Activated CD4-positive, alpha-beta T cell treated with anti-CD3 and anti-CD28 coated beads, Interleukin-2, amount 10 ng/mL, durations not matched to agents 7 days and 5 days (primary cell): Measurements from ENCODE around the gene C15orf61. TPM values are rescaled to one million over a fixed set of nuclear protein-coding genes. Genes with fewer than 3 reads are reported as not detected.

Source experiments
- CTCF ChIA-PET: fragments of 350-600 bp; sonication (Branson Sonifier 250); formaldehyde crosslinking; loops from one replicate; lab custom pipeline; 2021; ENCODE audit warnings: antibody characterized with exemption; lab: Charles Lee
- POLR2A ChIA-PET: fragments of 350-600 bp; sonication (Branson Sonifier 250); formaldehyde crosslinking; loops from one replicate; lab custom pipeline; 2021; ENCODE audit warnings: antibody characterized with exemption; lab: Charles Lee
- DNase-seq: peaks from one replicate; pipeline ENCODE4 v3.0.0-alpha.2; 2020
- H3K27ac Mint-ChIP-seq: one replicate; pipeline ENCODE4 v1.8.0; 2021; ENCODE audit warnings: mild to moderate bottlenecking, moderate library complexity, mixed read lengths
- H3K27me3 Mint-ChIP-seq: one replicate; pipeline ENCODE4 v1.8.0; 2021; ENCODE audit warnings: mixed read lengths
- H3K36me3 Mint-ChIP-seq: one replicate; pipeline ENCODE4 v1.8.0; 2021; ENCODE audit warnings: low read depth, mixed read lengths
- H3K4me1 Mint-ChIP-seq: one replicate; pipeline ENCODE4 v1.8.0; 2021; ENCODE audit warnings: mixed read lengths
- H3K4me3 Mint-ChIP-seq: one replicate; pipeline ENCODE4 v1.8.0; 2021; ENCODE audit warnings: mild to moderate bottlenecking, moderate library complexity, mixed read lengths
- H3K9me3 Mint-ChIP-seq: one replicate; pipeline ENCODE4 v1.8.0; 2021; ENCODE audit warnings: mixed read lengths
- total RNA-seq, 2 experiments: library from RNA; stranded (reverse); gene quantifications; one replicate each; pipeline ENCODE4 v1.2.3, GENCODE V29; 2021

The C15orf61 gene
- total RNA-seq: 1 to 10 TPM; 4.2 TPM

DNA sequence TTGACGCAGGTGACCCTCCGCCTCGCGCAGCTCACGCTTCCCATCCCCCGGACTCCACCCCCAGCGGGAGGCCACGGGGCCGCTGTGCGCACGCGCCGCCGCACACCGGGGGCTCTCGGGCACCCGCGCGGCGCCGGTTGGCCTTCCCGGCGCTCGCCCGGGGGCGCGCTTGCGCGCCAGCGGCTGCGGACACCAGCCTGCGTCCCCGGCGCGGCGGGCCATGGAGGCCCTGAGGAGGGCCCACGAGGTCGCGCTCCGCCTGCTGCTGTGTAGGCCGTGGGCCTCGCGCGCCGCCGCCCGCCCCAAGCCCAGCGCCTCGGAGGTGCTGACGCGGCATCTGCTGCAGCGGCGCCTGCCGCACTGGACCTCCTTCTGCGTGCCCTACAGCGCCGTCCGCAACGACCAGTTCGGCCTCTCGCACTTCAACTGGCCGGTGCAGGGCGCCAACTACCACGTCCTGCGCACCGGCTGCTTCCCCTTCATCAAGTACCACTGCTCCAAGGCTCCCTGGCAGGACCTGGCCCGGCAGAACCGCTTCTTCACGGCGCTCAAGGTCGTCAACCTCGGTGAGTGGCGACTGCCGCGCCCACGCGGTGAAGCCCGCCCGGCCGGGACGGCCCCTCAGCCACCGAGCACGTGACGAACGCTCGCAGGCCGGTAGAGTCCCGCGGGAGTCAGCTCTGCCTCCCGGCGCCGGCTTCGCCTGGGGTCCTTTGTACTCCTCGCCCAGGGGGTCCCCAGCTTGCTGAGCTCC, at the start of gene C15orf61:
Gene C15orf61 (plus strand): TSS at position 103 of the 754 bp plus-strand sequence. CDS start 118 bp downstream, at position 221.
- Mint-ChIP-seq H3K27me3 (no peaks in the 10 kb centered on the region), H3K9me3 (no peaks in the 10 kb centered on the region), H3K27ac (peak within 1 kb of the TSS; percentile 96), H3K36me3 (peaks cover 2% of the 10 kb centered on the region), H3K4me3 (peak within 1 kb of the TSS; percentile 91), H3K4me1 (peaks cover 28% of the 10 kb centered on the region)
- CTCF ChIA-PET: interaction anchor here (1.1 to 1.2 kb wide), 2 partner anchors 9 to 16 kb away, joined by 3 read pairs; no protein-coding TSS in a partner anchor
- peak; percentile 83 for DNase-seq
- POLR2A ChIA-PET: interaction anchor here (0.6 to 1.0 kb wide), 2 partner anchors 21 to 66 kb away, joined by 3 read pairs; partner anchors contain the start of gene MAP2K5

DNA sequence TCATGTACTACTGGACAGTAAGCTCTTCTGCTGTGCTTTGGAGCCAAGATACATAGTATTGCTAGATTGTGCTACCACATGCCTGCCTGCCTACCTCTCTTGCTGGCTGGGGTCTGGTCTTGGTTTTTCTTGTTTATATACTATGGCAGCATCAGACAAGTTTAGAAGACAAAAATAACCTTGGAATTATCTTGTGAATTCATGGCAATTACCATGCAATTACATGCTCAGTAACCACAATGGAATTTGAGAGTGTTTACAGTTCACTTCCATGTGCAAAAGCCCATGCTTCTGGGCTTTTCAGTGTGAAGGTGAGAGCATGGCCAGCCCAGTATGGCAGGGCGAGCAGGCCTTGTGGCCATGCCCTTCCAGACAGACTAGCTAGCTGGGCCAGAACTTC, 48.0 kb upstream of the C15orf61 start:
- no peaks in the 10 kb centered on the region for H3K36me3 Mint-ChIP-seq
- ChIA-PET POLR2A (no interaction called here), CTCF (no interaction called here)

DNA sequence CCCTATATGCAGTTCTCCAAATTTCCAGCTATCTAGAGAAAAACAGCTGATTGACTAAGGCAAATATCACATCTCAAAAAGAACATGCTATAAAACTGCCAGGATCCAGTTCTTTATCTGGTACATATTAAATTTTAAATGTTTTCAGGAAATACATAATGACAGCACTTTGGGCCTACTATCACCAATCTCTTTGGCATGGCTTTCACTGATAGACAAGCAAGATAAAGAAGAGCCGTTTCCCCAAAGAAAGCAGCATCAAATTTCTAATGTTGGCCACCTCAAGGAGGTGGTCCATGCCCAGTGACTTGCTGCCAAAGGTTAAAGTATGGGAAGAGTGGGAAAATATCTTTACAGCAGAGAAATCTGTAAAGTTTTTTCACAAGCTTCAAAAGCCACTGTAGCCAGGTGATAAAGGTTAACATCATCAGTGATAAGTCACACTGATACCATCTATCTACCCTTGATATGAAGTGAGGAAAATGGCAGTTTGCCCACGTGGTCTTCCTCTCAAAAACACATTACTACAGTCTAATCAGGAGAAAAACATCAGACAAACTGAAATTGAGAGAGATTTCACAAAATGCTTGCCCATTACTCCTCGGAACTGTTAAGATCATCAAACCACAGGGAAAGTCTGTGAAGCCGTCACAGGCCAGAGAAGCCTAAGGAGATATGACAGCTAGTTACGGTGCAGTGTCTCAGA, 46.4 kb upstream of the C15orf61 start:
- DNase-seq: no peak
- Mint-ChIP-seq H3K4me1 (no peaks in the 10 kb centered on the region), H3K4me3 (no peak overlapping the region), H3K27ac (no peak overlapping the region), H3K9me3 (no peaks in the 10 kb centered on the region), H3K36me3 (no peaks in the 10 kb centered on the region), H3K27me3 (no peaks in the 10 kb centered on the region)
- POLR2A ChIA-PET: no interaction called here
- CTCF ChIA-PET: no interaction called here

More for the DNA sequence above, 48.0 kb upstream of the C15orf61 start:
- DNase-seq: no peak
- Mint-ChIP-seq H3K4me3 (no peak overlapping the region), H3K27ac (no peak overlapping the region), H3K27me3 (no peaks in the 10 kb centered on the region), H3K9me3 (no peaks in the 10 kb centered on the region), H3K4me1 (no peaks in the 10 kb centered on the region)

DNA sequence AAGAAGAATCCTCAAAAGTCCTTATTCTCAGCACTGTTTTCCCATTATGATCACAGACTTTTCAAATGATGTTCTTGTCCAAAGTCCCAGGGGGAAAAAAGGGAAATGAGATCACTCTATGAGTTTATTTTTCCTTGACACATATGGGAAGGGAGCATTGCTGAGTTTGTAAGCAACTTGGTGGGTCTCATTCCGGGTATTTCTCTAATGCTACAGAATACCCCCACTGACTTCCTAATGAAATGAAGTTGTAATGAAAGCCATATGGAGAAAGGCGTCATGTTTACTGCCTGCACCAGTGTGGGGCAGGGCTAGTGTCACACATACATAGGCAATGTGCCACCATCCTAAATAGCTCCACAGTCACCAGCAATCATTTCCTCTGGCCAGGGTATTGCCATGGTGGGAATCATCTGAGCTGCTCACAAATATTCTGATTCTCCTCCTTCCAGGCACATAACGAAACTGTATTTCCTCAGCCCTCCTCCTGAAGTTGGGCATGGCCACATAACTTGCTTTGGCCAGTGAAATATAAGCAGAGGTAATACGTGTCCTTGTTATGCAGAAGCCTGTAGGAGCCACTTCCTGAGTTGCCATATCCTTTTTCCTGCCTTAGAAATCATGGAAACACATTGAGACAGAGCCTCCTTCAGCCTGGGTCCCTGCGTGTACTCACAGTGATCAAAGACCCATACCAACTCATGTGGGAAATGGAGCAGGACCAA, 41.0 kb upstream of the C15orf61 start:
- H3K4me3 Mint-ChIP-seq: no peak overlapping the region
- no peak overlapping the region for H3K27ac Mint-ChIP-seq
- ChIA-PET CTCF (no interaction called here), POLR2A (no interaction called here)
- H3K4me1 Mint-ChIP-seq: no peaks in the 10 kb centered on the region
- peaks cover 2% of the 10 kb centered on the region for H3K9me3 Mint-ChIP-seq
- H3K27me3 Mint-ChIP-seq: no peaks in the 10 kb centered on the region
- no peaks in the 10 kb centered on the region for H3K36me3 Mint-ChIP-seq
- no peak for DNase-seq

DNA sequence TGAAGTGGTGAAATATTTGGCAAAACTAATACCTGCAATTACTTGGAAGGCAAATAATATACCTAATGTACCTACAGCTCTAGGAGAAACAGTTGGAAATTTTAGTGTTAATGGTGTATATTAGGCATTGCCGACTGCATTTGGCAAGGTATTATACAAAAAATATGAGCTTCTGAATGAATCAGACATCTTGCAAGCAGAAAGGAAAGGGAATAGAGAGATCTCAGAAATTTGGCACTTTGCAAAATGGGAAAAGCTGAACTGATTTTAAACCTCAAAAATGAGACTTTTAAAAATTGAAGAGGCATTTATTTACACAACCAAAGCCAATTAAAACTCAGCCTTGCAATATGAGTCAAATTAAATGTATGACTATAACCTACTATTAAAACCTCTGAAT, 40.2 kb upstream of the C15orf61 start:
- Mint-ChIP-seq H3K4me3 (no peak overlapping the region), H3K9me3 (peaks cover 4% of the 10 kb centered on the region), H3K36me3 (no peaks in the 10 kb centered on the region), H3K27me3 (no peaks in the 10 kb centered on the region), H3K27ac (no peak overlapping the region), H3K4me1 (no peaks in the 10 kb centered on the region)
- POLR2A ChIA-PET: no interaction called here
- DNase-seq: no peak
- CTCF ChIA-PET: no interaction called here

DNA sequence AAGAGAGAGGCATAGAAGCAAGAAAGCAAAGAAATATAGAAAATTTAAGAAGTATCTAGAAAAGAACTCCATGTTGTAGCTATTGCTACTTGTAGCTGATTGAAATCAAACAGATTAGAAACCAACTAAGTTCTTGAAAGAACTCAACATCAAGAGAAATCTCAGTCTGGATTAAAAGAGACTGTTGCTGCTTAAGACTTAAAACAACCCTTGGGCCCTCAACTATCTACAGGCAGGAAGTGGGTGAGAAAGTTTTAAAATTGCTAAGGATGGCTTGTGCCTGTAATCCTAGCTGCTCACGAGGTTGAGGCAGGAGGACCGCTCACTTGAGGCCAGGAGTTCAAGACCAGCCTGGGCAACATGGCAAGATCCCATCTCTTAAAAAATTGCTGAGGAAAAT, 39.3 kb upstream of the C15orf61 start:
- H3K27me3 Mint-ChIP-seq: no peaks in the 10 kb centered on the region
- H3K4me3 Mint-ChIP-seq: no peak overlapping the region
- POLR2A ChIA-PET: no interaction called here
- no peak overlapping the region for H3K27ac Mint-ChIP-seq
- CTCF ChIA-PET: interaction anchor here (0.9 kb wide), 1 partner anchor 17 kb away, joined by 3 read pairs; no protein-coding TSS in a partner anchor
- no peak for DNase-seq
- no peaks in the 10 kb centered on the region for H3K4me1 Mint-ChIP-seq
- H3K36me3 Mint-ChIP-seq: no peaks in the 10 kb centered on the region
- H3K9me3 Mint-ChIP-seq: peaks cover 4% of the 10 kb centered on the region

DNA sequence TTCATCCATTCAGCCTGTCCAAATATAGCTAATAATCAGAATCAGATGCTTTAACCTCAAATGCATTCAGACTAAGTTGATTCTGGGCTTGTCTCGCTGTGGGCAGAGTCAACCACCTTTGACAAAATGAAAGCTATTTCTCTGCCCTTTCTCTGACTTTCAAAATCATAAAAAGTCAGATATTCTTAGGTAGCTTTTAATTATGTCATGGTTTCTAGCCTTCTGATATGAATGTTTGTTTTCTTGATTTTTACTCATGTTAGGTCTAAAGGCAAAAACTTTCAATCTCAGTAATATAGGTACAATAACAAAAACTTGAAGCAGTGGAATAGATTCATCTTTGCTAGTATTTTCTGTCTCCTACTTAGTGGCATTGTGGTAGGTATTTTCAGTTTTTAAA, 25.3 kb upstream of the C15orf61 start:
- Mint-ChIP-seq H3K27me3 (no peaks in the 10 kb centered on the region), H3K4me1 (no peaks in the 10 kb centered on the region), H3K27ac (no peak overlapping the region), H3K36me3 (no peaks in the 10 kb centered on the region), H3K9me3 (no peaks in the 10 kb centered on the region), H3K4me3 (no peak overlapping the region)
- no peak for DNase-seq
- POLR2A ChIA-PET: no interaction called here
- CTCF ChIA-PET: no interaction called here

DNA sequence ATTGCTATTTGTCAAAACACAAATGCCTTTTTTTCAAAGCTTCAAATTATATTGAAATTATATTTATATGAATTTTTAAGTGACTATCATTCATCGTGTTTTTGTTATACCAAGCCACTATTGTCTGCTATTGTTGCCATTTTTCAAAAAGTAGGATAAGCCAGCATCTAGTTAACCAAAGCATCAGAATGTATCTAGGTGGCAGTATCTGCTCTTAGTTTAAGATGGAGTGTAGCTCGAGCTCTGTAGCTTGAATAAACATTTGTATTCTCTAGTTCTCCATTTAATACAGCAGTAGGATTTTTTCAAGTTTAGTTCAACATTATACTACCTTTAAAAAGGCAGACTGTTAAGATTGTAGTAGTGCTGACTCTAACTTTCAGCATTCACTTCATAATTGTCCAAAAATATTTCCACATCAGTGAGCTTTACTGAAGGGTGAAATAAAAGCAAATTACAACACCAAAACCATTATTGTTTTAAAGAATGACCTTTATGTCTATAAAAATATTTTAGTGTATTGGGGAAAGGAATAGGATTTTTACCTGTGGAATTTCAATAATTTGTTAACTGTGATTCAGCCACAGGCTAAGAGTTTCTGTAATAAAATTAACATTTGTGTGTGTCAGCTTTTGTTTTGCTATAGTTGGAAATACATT, 19.6 kb upstream of the C15orf61 start:
- Mint-ChIP-seq H3K9me3 (no peaks in the 10 kb centered on the region), H3K4me1 (peaks cover 5% of the 10 kb centered on the region), H3K27ac (no peak overlapping the region), H3K27me3 (no peaks in the 10 kb centered on the region), H3K4me3 (no peak overlapping the region), H3K36me3 (no peaks in the 10 kb centered on the region)
- ChIA-PET POLR2A (no interaction called here), CTCF (interaction anchor here (0.6 kb wide), 1 partner anchor 827 kb away, joined by 3 read pairs; no protein-coding TSS in a partner anchor)
- DNase-seq: no peak

DNA sequence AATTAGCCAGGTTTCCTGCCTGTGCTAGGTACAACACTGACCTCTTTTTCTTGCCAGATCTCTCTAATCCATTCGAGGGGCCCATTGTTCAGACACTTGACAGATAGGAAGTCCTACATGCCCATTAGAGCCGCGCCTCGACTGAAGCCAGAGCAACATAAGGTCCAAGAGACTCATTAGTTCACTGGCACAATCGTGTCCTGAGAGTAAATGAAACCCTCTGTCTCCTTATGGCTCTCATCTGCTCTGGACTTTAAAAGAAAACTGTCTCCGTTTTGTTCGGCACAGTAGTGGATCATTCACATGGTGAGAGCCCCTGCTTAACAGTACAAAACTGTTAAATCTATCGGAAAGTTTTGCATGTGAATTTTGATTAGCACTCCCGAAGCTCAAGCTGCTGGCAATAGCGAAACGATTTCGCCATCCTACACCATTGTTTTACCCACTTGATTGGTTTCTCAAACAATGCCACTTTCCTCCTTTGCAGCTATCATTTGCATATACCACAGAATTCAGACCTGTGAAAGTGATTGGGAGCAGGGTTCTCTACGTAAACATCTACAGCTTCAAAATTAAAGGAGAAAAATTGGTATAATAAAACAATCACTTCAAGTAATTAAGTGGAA, 19.0 kb upstream of the C15orf61 start:
- no peak overlapping the region for H3K27ac Mint-ChIP-seq
- DNase-seq: no peak

DNA sequence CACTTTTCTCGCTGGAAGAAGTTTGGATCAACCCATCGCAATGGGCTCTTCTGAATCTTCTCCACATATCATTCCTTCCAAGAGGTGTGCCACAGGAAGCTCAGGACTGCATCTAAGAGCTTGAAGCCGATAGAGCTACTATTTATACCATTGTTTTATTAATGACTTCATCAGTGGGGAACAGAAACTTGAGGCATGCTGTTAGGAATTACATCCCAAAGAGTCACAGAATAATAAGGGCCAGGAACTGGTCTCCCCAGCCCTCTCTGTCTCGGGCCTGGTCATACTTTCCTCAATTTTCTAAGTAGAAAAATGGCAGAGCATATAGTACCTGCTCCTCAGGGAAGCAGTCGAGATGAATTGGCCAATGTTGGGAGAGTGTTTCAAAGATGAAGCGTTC, 16.9 kb upstream of the C15orf61 start:
- no peaks in the 10 kb centered on the region for H3K27me3 Mint-ChIP-seq
- H3K27ac Mint-ChIP-seq: no peak overlapping the region
- peaks cover 5% of the 10 kb centered on the region for H3K4me1 Mint-ChIP-seq
- ChIA-PET CTCF (interaction anchor here (1.2 to 1.4 kb wide), 3 partner anchors 11 to 736 kb away, joined by 3 to 4 read pairs (median 3); no protein-coding TSS in a partner anchor), POLR2A (no interaction called here)
- no peaks in the 10 kb centered on the region for H3K9me3 Mint-ChIP-seq
- no peak for DNase-seq
- no peak overlapping the region for H3K4me3 Mint-ChIP-seq
- H3K36me3 Mint-ChIP-seq: no peaks in the 10 kb centered on the region

More for the DNA sequence above, 19.0 kb upstream of the C15orf61 start:
- ChIA-PET CTCF (no interaction called here), POLR2A (no interaction called here)
- Mint-ChIP-seq H3K9me3 (no peaks in the 10 kb centered on the region), H3K27me3 (no peaks in the 10 kb centered on the region), H3K4me1 (peaks cover 5% of the 10 kb centered on the region), H3K36me3 (no peaks in the 10 kb centered on the region), H3K4me3 (no peak overlapping the region)

DNA sequence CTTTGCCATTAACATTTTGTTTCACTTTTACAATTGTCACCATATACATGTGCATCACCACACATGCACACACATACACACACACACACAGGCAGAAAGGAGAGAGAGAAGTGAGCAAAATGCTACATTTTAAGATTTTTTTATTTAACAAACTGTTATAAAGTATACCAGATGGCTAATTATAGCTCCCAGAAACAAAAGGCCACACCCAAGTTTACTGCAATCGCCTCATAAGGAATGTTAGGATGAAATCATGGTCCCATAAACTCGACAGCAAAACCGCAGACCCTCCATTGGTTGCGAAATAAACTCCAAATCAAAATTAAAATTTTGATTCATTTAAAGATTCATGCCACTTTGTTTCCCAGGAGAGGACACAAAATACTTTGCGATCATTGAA, 16.1 kb upstream of the C15orf61 start:
- ChIA-PET POLR2A (no interaction called here), CTCF (interaction anchor here (0.6 to 1.3 kb wide), 4 partner anchors 16 to 735 kb away, joined by 3 read pairs; partner anchors contain the start of gene C15orf61)
- DNase-seq: no peak
- no peaks in the 10 kb centered on the region for H3K9me3 Mint-ChIP-seq
- H3K4me3 Mint-ChIP-seq: no peak overlapping the region
- H3K27me3 Mint-ChIP-seq: no peaks in the 10 kb centered on the region
- peaks cover 5% of the 10 kb centered on the region for H3K4me1 Mint-ChIP-seq
- no peak overlapping the region for H3K27ac Mint-ChIP-seq
- H3K36me3 Mint-ChIP-seq: no peaks in the 10 kb centered on the region
